Measurements from ENCODE around the gene NDUFS4. TPM values are rescaled to one million over a fixed set of nuclear protein-coding genes. Genes with fewer than 3 reads are reported as not detected.

NDUFS4 gene
- total RNA-seq, 1 donor = 78.2 TPM

GRCh38 chr5:53667621-53668020, 107.2 kb downstream of the NDUFS4 start:
- no peaks in the 10 kb centered on the region for H3K9me3 ChIP-seq (ENCODE audit: low read depth, low read length)
- no peaks in the 10 kb centered on the region for H3K27me3 ChIP-seq (ENCODE audit: insufficient read depth, low read length)
- no peaks in the 10 kb centered on the region for H4K20me1 ChIP-seq (ENCODE audit: insufficient read depth, low read length)
- no peak for DNase-seq (ENCODE audit: insufficient read length, low spot score, missing footprints)
- no peak for TF ChIP-seq CTCF (IDR thresholded peaks at IDR 0.05; ENCODE audit: extremely low read depth, low read depth, low read length)
- H3K4me2 ChIP-seq (ENCODE audit: insufficient read depth, low read length) = no peak overlapping the region
- no peaks in the 10 kb centered on the region for H3K36me3 ChIP-seq (ENCODE audit: insufficient read depth, low read length)
- H2AFZ ChIP-seq (ENCODE audit: low read length) = no peak overlapping the region
- no peaks in the 10 kb centered on the region for H3K79me2 ChIP-seq (ENCODE audit: insufficient read depth, low read length)
- H3K4me3 ChIP-seq (ENCODE audit: insufficient read depth, low read length) = no peak overlapping the region
- no peak overlapping the region for H3K27ac ChIP-seq (ENCODE audit: low read depth, low read length)
- H3K4me1 ChIP-seq (ENCODE audit: insufficient read depth, low read length) = no peaks in the 10 kb centered on the region

GRCh38 chr5:53671447-53671846, 111.0 kb downstream of the NDUFS4 start:
- H3K4me3 ChIP-seq (ENCODE audit: insufficient read depth, low read length) = no peak overlapping the region
- no peaks in the 10 kb centered on the region for H3K9me3 ChIP-seq (ENCODE audit: low read depth, low read length)
- no peaks in the 10 kb centered on the region for H3K27me3 ChIP-seq (ENCODE audit: insufficient read depth, low read length)
- H3K4me2 ChIP-seq (ENCODE audit: insufficient read depth, low read length) = no peak overlapping the region
- H3K36me3 ChIP-seq (ENCODE audit: insufficient read depth, low read length) = no peaks in the 10 kb centered on the region
- no peak overlapping the region for H3K27ac ChIP-seq (ENCODE audit: low read depth, low read length)
- H3K79me2 ChIP-seq (ENCODE audit: insufficient read depth, low read length) = no peaks in the 10 kb centered on the region
- H4K20me1 ChIP-seq (ENCODE audit: insufficient read depth, low read length) = no peaks in the 10 kb centered on the region
- H3K4me1 ChIP-seq (ENCODE audit: insufficient read depth, low read length) = no peaks in the 10 kb centered on the region
- no peak for TF ChIP-seq CTCF (IDR thresholded peaks at IDR 0.05; ENCODE audit: extremely low read depth, low read depth, low read length)
- DNase-seq (ENCODE audit: insufficient read length, low spot score, missing footprints) = no peak
- no peak overlapping the region for H2AFZ ChIP-seq (ENCODE audit: low read length)

GRCh38 chr5:53674121-53674520, 113.7 kb downstream of the NDUFS4 start:
- no peak overlapping the region for H3K4me3 ChIP-seq (ENCODE audit: insufficient read depth, low read length)
- no peak overlapping the region for H3K27ac ChIP-seq (ENCODE audit: low read depth, low read length)
- H3K27me3 ChIP-seq (ENCODE audit: insufficient read depth, low read length) = no peaks in the 10 kb centered on the region
- no peak overlapping the region for H2AFZ ChIP-seq (ENCODE audit: low read length)
- H3K4me1 ChIP-seq (ENCODE audit: insufficient read depth, low read length) = no peaks in the 10 kb centered on the region
- TF ChIP-seq CTCF (IDR thresholded peaks at IDR 0.05; ENCODE audit: extremely low read depth, low read depth, low read length) = no peak
- H3K9me3 ChIP-seq (ENCODE audit: low read depth, low read length) = no peaks in the 10 kb centered on the region
- H3K79me2 ChIP-seq (ENCODE audit: insufficient read depth, low read length) = no peaks in the 10 kb centered on the region
- no peak overlapping the region for H3K4me2 ChIP-seq (ENCODE audit: insufficient read depth, low read length)
- no peaks in the 10 kb centered on the region for H3K36me3 ChIP-seq (ENCODE audit: insufficient read depth, low read length)
- no peaks in the 10 kb centered on the region for H4K20me1 ChIP-seq (ENCODE audit: insufficient read depth, low read length)
- no peak for DNase-seq (ENCODE audit: insufficient read length, low spot score, missing footprints)

- Histone ChIP-seq H3K27me3 (ENCODE audit: insufficient read depth, low read length) (no peaks in the 10 kb centered on the region), H3K9me3 (ENCODE audit: low read depth, low read length) (no peaks in the 10 kb centered on the region), H3K4me2 (ENCODE audit: insufficient read depth, low read length) (no peak overlapping the region), H4K20me1 (ENCODE audit: insufficient read depth, low read length) (no peaks in the 10 kb centered on the region), H3K4me3 (ENCODE audit: insufficient read depth, low read length) (no peak overlapping the region), H3K4me1 (ENCODE audit: insufficient read depth, low read length) (no peaks in the 10 kb centered on the region), H3K36me3 (ENCODE audit: insufficient read depth, low read length) (no peaks in the 10 kb centered on the region), H3K79me2 (ENCODE audit: insufficient read depth, low read length) (no peaks in the 10 kb centered on the region), H3K27ac (ENCODE audit: low read depth, low read length) (no peak overlapping the region), H2AFZ (ENCODE audit: low read length) (no peak overlapping the region)
- DNase-seq (ENCODE audit: insufficient read length, low spot score, missing footprints) = no peak
- TF ChIP-seq CTCF (IDR thresholded peaks at IDR 0.05; ENCODE audit: extremely low read depth, low read depth, low read length) = no peak
Measured at GRCh38 chr5:53677632-53678031, 117.2 kb downstream of the NDUFS4 start.

All from osteoblast (primary cell).